Activated T-helper 17 cell treated with anti-CD3 and anti-CD28 coated beads, Interleukin-2, amount 50 U/mL, for 72 hours (primary cell): ENCODE measurements around the gene FARP1. TPM values are rescaled to one million over a fixed set of nuclear protein-coding genes. Genes with fewer than 3 reads are reported as not detected.

Experiments used
- ATAC-seq: fragments of 150-1000 bp; cut with Tn5 transposase; replicated peaks from 2 replicates; pipeline ENCODE4 v1.10.0; 2021; ENCODE audit warnings: mild to moderate bottlenecking, moderate library complexity
- H3K27ac Mint-ChIP-seq: one replicate; pipeline ENCODE4 v1.8.0; 2022; ENCODE audit warnings: mixed read lengths
- H3K27me3 Mint-ChIP-seq: one replicate; pipeline ENCODE4 v1.8.0; 2022; ENCODE audit warnings: mixed read lengths
- H3K36me3 Mint-ChIP-seq: one replicate; pipeline ENCODE4 v1.8.0; 2022; ENCODE audit warnings: low read depth, mild to moderate bottlenecking, mixed read lengths
- H3K4me1 Mint-ChIP-seq: one replicate; pipeline ENCODE4 v1.8.0; 2022; ENCODE audit warnings: mixed read lengths
- H3K4me3 Mint-ChIP-seq: one replicate; pipeline ENCODE4 v1.8.0; 2022; ENCODE audit warnings: mild to moderate bottlenecking, mixed read lengths
- H3K9me3 Mint-ChIP-seq: one replicate; pipeline ENCODE4 v1.8.0; 2022; ENCODE audit warnings: mixed read lengths
- total RNA-seq, 2 donors: library from RNA; stranded (reverse); gene quantifications; one replicate each; pipeline ENCODE4 v1.2.3, GENCODE V29; 2022

The FARP1 gene
- total RNA-seq, 2 donors from 2014 or later = 1.1 to 1.7 TPM

- no peaks in the 10 kb centered on the region for H3K36me3 Mint-ChIP-seq
- H3K27me3 Mint-ChIP-seq = no peaks in the 10 kb centered on the region
- H3K4me1 Mint-ChIP-seq = no peaks in the 10 kb centered on the region
- no peak for ATAC-seq
- H3K9me3 Mint-ChIP-seq = no peaks in the 10 kb centered on the region
- H3K4me3 Mint-ChIP-seq = no peak overlapping the region
- H3K27ac Mint-ChIP-seq = no peak overlapping the region
These were observed 52.3 kb downstream of the FARP1 start for GRCh38 chr13:98195054-98195791.

GRCh38 chr13:98198683-98199082, 55.8 kb downstream of the FARP1 start:
- no peak for ATAC-seq
- H3K4me1 Mint-ChIP-seq = no peaks in the 10 kb centered on the region
- no peak overlapping the region for H3K4me3 Mint-ChIP-seq
- no peaks in the 10 kb centered on the region for H3K9me3 Mint-ChIP-seq
- peaks cover 4% of the 10 kb centered on the region for H3K27me3 Mint-ChIP-seq
- no peak overlapping the region for H3K27ac Mint-ChIP-seq
- no peaks in the 10 kb centered on the region for H3K36me3 Mint-ChIP-seq

GRCh38 chr13:98199480-98199879, 56.6 kb downstream of the FARP1 start:
- Mint-ChIP-seq H3K9me3 (no peaks in the 10 kb centered on the region), H3K4me3 (no peak overlapping the region), H3K27me3 (peaks cover 4% of the 10 kb centered on the region), H3K36me3 (no peaks in the 10 kb centered on the region), H3K4me1 (no peaks in the 10 kb centered on the region), H3K27ac (no peak overlapping the region)
- no peak for ATAC-seq

GRCh38 chr13:98200211-98200878, 57.5 kb downstream of the FARP1 start:
- no peak overlapping the region for H3K4me3 Mint-ChIP-seq
- H3K27me3 Mint-ChIP-seq = peaks cover 4% of the 10 kb centered on the region
- no peaks in the 10 kb centered on the region for H3K36me3 Mint-ChIP-seq
- ATAC-seq = no peak
- H3K9me3 Mint-ChIP-seq = no peaks in the 10 kb centered on the region
- no peak overlapping the region for H3K27ac Mint-ChIP-seq
- H3K4me1 Mint-ChIP-seq = no peaks in the 10 kb centered on the region

- Mint-ChIP-seq H3K4me3 (no peak overlapping the region), H3K4me1 (no peaks in the 10 kb centered on the region), H3K27ac (no peak overlapping the region), H3K27me3 (peaks cover 10% of the 10 kb centered on the region), H3K9me3 (peaks cover 8% of the 10 kb centered on the region), H3K36me3 (no peaks in the 10 kb centered on the region)
- ATAC-seq = no peak
These were observed 58.3 kb downstream of the FARP1 start for GRCh38 chr13:98201189-98201588.

- no peak for ATAC-seq
- Mint-ChIP-seq H3K27ac (no peak overlapping the region), H3K27me3 (peaks cover 10% of the 10 kb centered on the region), H3K4me3 (no peak overlapping the region), H3K36me3 (no peaks in the 10 kb centered on the region), H3K4me1 (no peaks in the 10 kb centered on the region), H3K9me3 (peaks cover 8% of the 10 kb centered on the region)
These were observed 59.1 kb downstream of the FARP1 start for GRCh38 chr13:98201984-98202383.

GRCh38 chr13:98203646-98204326, 60.9 kb downstream of the FARP1 start:
- no peak overlapping the region for H3K4me3 Mint-ChIP-seq
- no peaks in the 10 kb centered on the region for H3K4me1 Mint-ChIP-seq
- H3K27ac Mint-ChIP-seq = no peak overlapping the region
- peaks cover 10% of the 10 kb centered on the region for H3K27me3 Mint-ChIP-seq
- H3K9me3 Mint-ChIP-seq = peaks cover 8% of the 10 kb centered on the region
- no peaks in the 10 kb centered on the region for H3K36me3 Mint-ChIP-seq
- ATAC-seq = no peak

GRCh38 chr13:98204546-98204945, 61.7 kb downstream of the FARP1 start:
- Mint-ChIP-seq H3K9me3 (peaks cover 8% of the 10 kb centered on the region), H3K4me1 (no peaks in the 10 kb centered on the region), H3K4me3 (no peak overlapping the region), H3K27ac (no peak overlapping the region), H3K36me3 (no peaks in the 10 kb centered on the region), H3K27me3 (peaks cover 10% of the 10 kb centered on the region)
- ATAC-seq = no peak

- no peaks in the 10 kb centered on the region for H3K36me3 Mint-ChIP-seq
- H3K27ac Mint-ChIP-seq = no peak overlapping the region
- no peak overlapping the region for H3K4me3 Mint-ChIP-seq
- H3K27me3 Mint-ChIP-seq = peaks cover 6% of the 10 kb centered on the region
- H3K9me3 Mint-ChIP-seq = peaks cover 8% of the 10 kb centered on the region
- H3K4me1 Mint-ChIP-seq = no peaks in the 10 kb centered on the region
- no peak for ATAC-seq
These were observed 64.1 kb downstream of the FARP1 start for GRCh38 chr13:98206946-98207345.

- H3K4me3 Mint-ChIP-seq = no peak overlapping the region
- no peaks in the 10 kb centered on the region for H3K36me3 Mint-ChIP-seq
- no peaks in the 10 kb centered on the region for H3K4me1 Mint-ChIP-seq
- peaks cover 6% of the 10 kb centered on the region for H3K27me3 Mint-ChIP-seq
- no peak for ATAC-seq
- no peak overlapping the region for H3K27ac Mint-ChIP-seq
- peaks cover 8% of the 10 kb centered on the region for H3K9me3 Mint-ChIP-seq
These were observed 64.5 kb downstream of the FARP1 start for GRCh38 chr13:98207416-98207815.

- ATAC-seq = no peak
- Mint-ChIP-seq H3K9me3 (peaks cover 8% of the 10 kb centered on the region), H3K36me3 (no peaks in the 10 kb centered on the region), H3K4me3 (no peak overlapping the region), H3K27me3 (peaks cover 6% of the 10 kb centered on the region), H3K4me1 (no peaks in the 10 kb centered on the region), H3K27ac (no peak overlapping the region)
These were observed 65.7 kb downstream of the FARP1 start for GRCh38 chr13:98208606-98209005.

- ATAC-seq = no peak
- Mint-ChIP-seq H3K27ac (no peak overlapping the region), H3K4me1 (no peaks in the 10 kb centered on the region), H3K27me3 (peaks cover 9% of the 10 kb centered on the region), H3K36me3 (no peaks in the 10 kb centered on the region), H3K9me3 (no peaks in the 10 kb centered on the region), H3K4me3 (no peak overlapping the region)
These were observed 69.9 kb downstream of the FARP1 start for GRCh38 chr13:98212763-98213162.

GRCh38 chr13:98213354-98213753, 70.5 kb downstream of the FARP1 start:
- no peaks in the 10 kb centered on the region for H3K36me3 Mint-ChIP-seq
- no peaks in the 10 kb centered on the region for H3K9me3 Mint-ChIP-seq
- H3K4me3 Mint-ChIP-seq = no peak overlapping the region
- peaks cover 13% of the 10 kb centered on the region for H3K27me3 Mint-ChIP-seq
- H3K4me1 Mint-ChIP-seq = no peaks in the 10 kb centered on the region
- H3K27ac Mint-ChIP-seq = no peak overlapping the region
- ATAC-seq = no peak

GRCh38 chr13:98214008-98214643, 71.2 kb downstream of the FARP1 start:
- H3K4me1 Mint-ChIP-seq = no peaks in the 10 kb centered on the region
- H3K36me3 Mint-ChIP-seq = no peaks in the 10 kb centered on the region
- H3K27me3 Mint-ChIP-seq = peaks cover 16% of the 10 kb centered on the region
- no peak overlapping the region for H3K27ac Mint-ChIP-seq
- ATAC-seq = no peak
- H3K4me3 Mint-ChIP-seq = no peak overlapping the region
- no peaks in the 10 kb centered on the region for H3K9me3 Mint-ChIP-seq
